GM12873 (cell line): ENCODE results near the gene ADARB2.

Source experiments
- CTCF ChIP-seq: IDR thresholded peaks from 2 replicates; pipeline ENCODE4 v1.5.1; 2012; ENCODE audit warnings: low read depth, mild to moderate bottlenecking, moderate library complexity, low read length, control low read depth; ENCODE audit not compliant: insufficient read depth; ENCODE audit errors: missing control alignments

ADARB2 gene

DNA sequence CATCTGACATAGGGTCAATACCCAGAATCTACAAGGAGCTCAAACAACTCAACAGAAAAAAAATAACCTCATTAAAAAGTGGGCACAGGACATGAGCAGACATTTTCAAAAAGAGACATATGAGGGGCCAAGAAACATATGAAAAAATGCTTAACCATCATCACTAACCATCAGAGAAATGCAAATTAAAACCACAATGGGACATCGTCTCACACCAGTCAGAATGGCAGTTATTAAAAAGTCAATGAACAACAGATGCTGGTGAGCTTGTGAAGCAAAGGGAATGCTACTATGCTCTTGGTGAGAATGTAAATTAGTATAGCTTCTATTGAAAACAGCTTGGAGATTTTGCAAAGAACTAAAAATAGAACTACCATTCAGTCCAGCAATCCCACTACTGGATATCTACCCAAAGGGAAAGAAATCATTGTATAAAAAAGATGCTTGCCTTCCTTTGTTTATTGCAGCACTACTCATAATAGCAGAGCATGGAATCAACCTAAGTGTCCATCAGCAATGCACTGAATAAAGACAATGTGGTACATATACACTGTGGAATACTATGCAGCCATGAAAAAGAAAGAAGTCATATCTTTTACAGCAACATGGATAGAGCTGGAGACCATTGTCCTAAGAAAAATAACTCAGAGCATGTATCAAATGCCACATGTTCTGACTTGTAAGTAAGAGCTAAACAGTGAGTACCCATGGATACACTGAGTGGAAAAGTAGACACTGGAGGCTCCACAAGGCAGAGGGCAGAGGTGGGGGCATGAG is 139.8 kb downstream of the ADARB2 start:
- no peak for TF ChIP-seq CTCF

GRCh38 chr10:1596482-1597099 is 140.7 kb downstream of the ADARB2 start:
- no peak for TF ChIP-seq CTCF

DNA sequence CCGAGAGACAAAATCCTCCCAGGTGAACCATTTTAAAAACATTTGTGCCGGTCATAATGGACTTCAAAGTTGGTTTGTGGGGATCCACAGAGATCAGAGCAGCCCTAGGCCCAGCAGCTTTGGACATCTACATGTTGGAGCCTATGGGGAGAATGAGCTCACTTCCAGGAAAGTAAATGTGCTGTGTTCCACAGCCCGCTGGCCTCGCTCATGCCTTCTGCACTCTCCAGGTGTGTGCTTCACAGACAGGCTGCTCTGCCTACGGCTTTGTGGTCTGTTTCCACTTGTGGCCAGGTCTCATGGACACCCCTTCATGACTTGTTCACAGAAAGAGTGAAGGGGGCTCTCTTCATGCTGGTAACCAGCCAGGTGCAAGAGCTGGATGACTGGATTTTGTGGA is 141.6 kb downstream of the ADARB2 start:
- no peak for TF ChIP-seq CTCF

DNA sequence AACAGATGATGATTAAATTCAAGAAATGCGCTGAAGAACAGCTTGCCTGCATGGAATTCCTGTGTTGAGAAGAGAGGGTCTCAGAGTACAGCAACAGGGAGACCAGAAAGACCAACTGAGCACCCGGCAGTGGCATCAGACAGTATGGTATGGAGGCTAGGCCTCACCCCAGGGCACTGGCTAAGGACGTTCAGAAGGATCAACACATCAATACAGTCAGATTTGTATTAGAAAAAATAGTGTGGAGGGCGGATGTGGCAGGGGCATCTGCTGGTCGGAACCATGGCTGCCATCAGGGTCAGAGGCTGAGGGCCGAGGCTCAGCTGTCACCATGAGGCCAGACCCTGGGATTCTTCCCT is 142.1 kb downstream of the ADARB2 start:
- no peak for TF ChIP-seq CTCF

DNA sequence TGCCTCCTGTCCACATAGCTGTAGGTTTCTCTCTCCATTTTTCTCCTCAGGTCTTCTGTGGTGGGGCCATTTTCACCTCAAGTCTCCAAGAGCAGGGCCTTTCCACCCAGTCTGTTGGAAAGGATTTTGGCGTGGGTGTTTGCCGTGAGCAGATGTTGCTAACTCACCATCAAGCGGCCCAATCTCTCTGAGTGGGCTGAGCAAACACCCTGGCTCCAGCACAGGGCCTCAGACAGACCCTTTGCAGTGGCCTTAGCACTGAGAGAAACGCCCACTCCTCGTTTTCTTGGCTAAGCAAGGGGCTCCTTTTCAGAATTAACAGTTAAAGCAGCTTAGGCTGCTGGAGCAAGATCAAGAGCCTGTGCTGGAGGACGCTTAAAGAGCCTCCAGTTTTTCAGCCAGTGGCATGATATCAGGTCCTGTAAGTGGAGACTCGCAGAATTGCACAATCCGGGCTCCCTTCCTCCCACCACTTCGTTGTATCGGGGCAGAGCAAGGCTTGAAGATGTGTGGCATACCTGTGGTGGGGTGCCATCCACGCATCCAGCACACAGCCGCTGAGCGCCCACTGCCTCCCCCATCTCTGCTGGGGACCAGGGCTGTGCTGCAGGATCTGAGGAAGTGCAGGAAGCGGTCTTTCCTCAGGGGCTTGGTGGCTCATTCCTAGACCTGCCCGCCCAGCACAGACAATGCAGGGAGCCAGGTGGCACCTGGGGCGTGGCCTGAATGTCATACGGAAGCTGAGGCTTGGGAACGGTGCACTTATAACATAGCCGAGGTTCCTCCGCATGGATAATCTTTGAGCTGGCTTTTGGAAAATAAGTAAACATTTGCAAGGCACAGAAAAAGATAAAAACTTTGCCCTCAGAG is 142.7 kb downstream of the ADARB2 start:
- TF ChIP-seq CTCF = no peak

DNA sequence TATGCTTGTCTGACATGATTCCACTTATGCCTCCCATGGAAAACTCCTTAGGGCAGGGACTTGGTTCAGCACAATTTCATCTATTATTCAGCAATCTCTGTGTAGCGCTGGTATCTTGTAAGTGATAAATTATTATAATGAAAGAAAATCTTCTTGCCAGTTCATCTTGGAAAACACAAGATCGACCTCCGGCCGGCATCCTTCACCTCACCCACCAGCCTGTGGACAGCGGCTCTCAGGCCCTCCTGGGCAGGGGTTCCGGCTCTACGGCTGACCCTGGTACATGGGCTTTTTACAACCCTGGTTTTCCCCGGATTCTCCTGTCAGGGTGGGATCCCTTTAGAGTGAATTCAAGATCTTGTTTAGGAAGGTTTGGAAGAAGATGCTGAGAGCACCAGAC is 145.6 kb downstream of the ADARB2 start:
- TF ChIP-seq CTCF = no peak

- no peak for TF ChIP-seq CTCF
Measured at GRCh38 chr10:1591045-1591444, 146.3 kb downstream of the ADARB2 start.
